Liver (tissue), 9 donors: ENCODE measurements around the gene KCNQ1. TPM values are rescaled to one million over a fixed set of nuclear protein-coding genes. Genes with fewer than 3 reads are reported as not detected.

ENCODE experiments used
- DNase-seq: peaks from one replicate; pipeline ENCODE4 v3.0.0-alpha.2; 2017; ENCODE audit warnings: low spot score
- H3K27ac ChIP-seq, 2 donors: one replicate each; pipeline ENCODE4 v1.7.0; 2013; ENCODE audit warnings: inconsistent platforms in 2 of 2, low read length in 2 of 2, control low read depth in 1 of 2, low read depth in 1 of 2, mild to moderate bottlenecking in 1 of 2
- H3K27me3 ChIP-seq, 4 donors: one replicate each; pipeline versions ENCODE4 v1.6.1 to v1.7.0; 2013; ENCODE audit warnings: low read length in 3 of 4, inconsistent platforms in 1 of 4, mild to moderate bottlenecking in 1 of 4, moderate library complexity in 1 of 4; ENCODE audit not compliant: control insufficient read depth in 4 of 4, insufficient read depth in 4 of 4
- H3K36me3 ChIP-seq, 4 donors: one replicate each; pipeline versions ENCODE4 v1.6.1 to v1.7.0; 2013; ENCODE audit warnings: low read length in 3 of 4, mild to moderate bottlenecking in 3 of 4, low read depth in 1 of 4, moderate library complexity in 1 of 4; ENCODE audit not compliant: control insufficient read depth in 4 of 4, insufficient read depth in 3 of 4
- H3K4me1 ChIP-seq, 4 donors: one replicate each; pipeline versions ENCODE4 v1.6.1 to v1.7.0; 2013; ENCODE audit warnings: low read length in 3 of 4, mild to moderate bottlenecking in 3 of 4, moderate library complexity in 1 of 4; ENCODE audit not compliant: control insufficient read depth in 4 of 4, insufficient read depth in 4 of 4
- H3K4me3 ChIP-seq, 3 donors: one replicate each; pipeline versions ENCODE4 v1.6.1 to v1.7.0; 2013; ENCODE audit warnings: low read length in 3 of 3, control low read depth in 1 of 3, low read depth in 1 of 3, mild to moderate bottlenecking in 1 of 3
- H3K9ac ChIP-seq, 2 donors: one replicate each; pipeline ENCODE4 v1.7.0; 2013; ENCODE audit warnings: low read length in 2 of 2, mild to moderate bottlenecking in 2 of 2, moderate library complexity in 2 of 2, control low read depth in 1 of 2, low read depth in 1 of 2
- H3K9me3 ChIP-seq, 4 donors: one replicate each; pipeline versions ENCODE4 v1.6.1 to v1.7.0; 2013; ENCODE audit warnings: low read length in 3 of 4; ENCODE audit not compliant: control insufficient read depth in 4 of 4
- ATF3 ChIP-seq: IDR thresholded peaks from 2 replicates; pipeline ENCODE4 v1.6.1; 2016; ENCODE audit warnings: antibody characterized with exemption
- CTCF ChIP-seq: fragments of 150-350 bp; IDR thresholded peaks from 2 replicates; pipeline ENCODE4 v1.5.1; 2017; ENCODE audit warnings: improper control_type of control experiment, low read depth, low read length; ENCODE audit not compliant: missing input control
- EGR1 ChIP-seq, 2 donors: IDR thresholded peaks; 2 replicates each; pipeline ENCODE4 v1.6.1; 2016 to 2018; ENCODE audit warnings: antibody characterized with exemption in 2 of 2, low read depth in 2 of 2
- FOXA1 ChIP-seq: IDR thresholded peaks from 2 replicates; pipeline ENCODE4 v1.6.1; 2016; ENCODE audit warnings: antibody characterized with exemption
- FOXA2 ChIP-seq: IDR thresholded peaks from 2 replicates; pipeline ENCODE4 v1.6.1; 2016; ENCODE audit warnings: antibody characterized with exemption
- GABPA ChIP-seq, 2 donors: IDR thresholded peaks in 1 of 2; conservative IDR thresholded peaks in 1 of 2; 2 replicates each; pipeline ENCODE4 v1.6.1; 2016; ENCODE audit warnings: antibody characterized with exemption in 2 of 2, mild to moderate bottlenecking in 1 of 2, moderate library complexity in 1 of 2
- HNF4A ChIP-seq, 2 donors: conservative IDR thresholded peaks; 2 replicates each; pipeline ENCODE4 v1.6.1; 2016; ENCODE audit warnings: antibody characterized with exemption in 2 of 2, mild to moderate bottlenecking in 2 of 2
- HNF4G ChIP-seq: IDR thresholded peaks from 2 replicates; pipeline ENCODE4 v1.6.1; 2016; ENCODE audit warnings: antibody characterized with exemption
- JUND ChIP-seq, 2 donors: IDR thresholded peaks; 2 replicates each; pipeline ENCODE4 v1.6.1; 2016; ENCODE audit warnings: antibody characterized with exemption in 2 of 2
- MAX ChIP-seq: IDR thresholded peaks from 2 replicates; pipeline ENCODE4 v1.6.1; 2016; ENCODE audit warnings: antibody characterized with exemption
- NR2F2 ChIP-seq: IDR thresholded peaks from 2 replicates; pipeline ENCODE4 v1.6.1; 2016; ENCODE audit warnings: antibody characterized with exemption
- RAD21 ChIP-seq, 2 donors: IDR thresholded peaks; 2 replicates each; pipeline ENCODE4 v1.6.1; 2016; ENCODE audit warnings: antibody characterized with exemption in 2 of 2, mild to moderate bottlenecking in 2 of 2
- REST ChIP-seq: IDR thresholded peaks from 2 replicates; pipeline ENCODE4 v1.6.1; 2016; ENCODE audit warnings: antibody characterized with exemption, mild to moderate bottlenecking
- RXRA ChIP-seq, 2 donors: IDR thresholded peaks; 2 replicates each; pipeline ENCODE4 v1.6.1; 2017 to 2018; ENCODE audit warnings: antibody characterized with exemption in 2 of 2, mild to moderate bottlenecking in 1 of 2
- SP1 ChIP-seq: IDR thresholded peaks from 2 replicates; pipeline ENCODE4 v1.6.1; 2018; ENCODE audit warnings: antibody characterized with exemption, mild to moderate bottlenecking
- TAF1 ChIP-seq: conservative IDR thresholded peaks from 2 replicates; pipeline ENCODE4 v1.6.1; 2016; ENCODE audit warnings: antibody characterized with exemption, mild to moderate bottlenecking
- YY1 ChIP-seq: IDR thresholded peaks from 2 replicates; pipeline ENCODE4 v1.6.1; 2016; ENCODE audit warnings: antibody characterized with exemption, mild to moderate bottlenecking
- ZBTB33 ChIP-seq: IDR thresholded peaks from 2 replicates; pipeline ENCODE4 v1.6.1; 2016; ENCODE audit warnings: antibody characterized with exemption
- WGBS: extraction: QIAGEN DNeasy Blood & Tissue Kit; methylation state at CpG from one replicate; pipeline ENCODE4 v1.1.7; 2013; 5-methylcytosine and 5-hydroxymethylcytosine counted together
- polyA plus RNA-seq, 2 donors: library from polyadenylated mRNA; stranded (reverse) in 1 of 2; unstranded in 1 of 2; fragments of 200-250 nt in 1 of 2; fragments of >200 nt in 1 of 2; fragmentation: Nextera tagmentation in 1 of 2; extraction: Ambion mirVana in 1 of 2; gene quantifications; one replicate each; pipeline versions ENCODE4 v1.2.1 to v1.2.3, GENCODE V29; 2013 to 2015
- total RNA-seq, 2 donors: library from RNA; depleted of rRNA; stranded (reverse); fragments of >200 nt; gene quantifications; one replicate each; pipeline ENCODE4 v1.2.3, GENCODE V29; 2014
- donor health status: healthy.
- donor health status: healthy.
- donor health status: healthy.
- donor health status: healthy.
- donor health status: healthy.

KCNQ1 gene
- total and polyA plus RNA-seq, 4 donors: 0.31 to 2.2 (median 1.5) TPM

GRCh38 chr11:2517386-2518064, 72.7 kb downstream of the KCNQ1 start:
- Histone ChIP-seq H3K27me3 (no peaks in the 10 kb centered on the region), H3K36me3 (peaks cover 0 to 2% (median 0%) of the 10 kb centered on the region in 4 donors), H3K4me3 (no peak overlapping the region), H3K9me3 (no peaks in the 10 kb centered on the region), H3K4me1 (no peaks in the 10 kb centered on the region), H3K9ac (no peak overlapping the region), H3K27ac (no peak overlapping the region)
- DNase-seq: peak; percentile 10
- no peak for TF ChIP-seq GABPA (IDR thresholded peaks at IDR 0.05 in 1 of 2, conservative IDR thresholded peaks at IDR 0.05 in 1 of 2)
- TF ChIP-seq ATF3: no peak
- no peak for TF ChIP-seq NR2F2
- no peak for TF ChIP-seq HNF4G
- TF ChIP-seq CTCF: no peak
- no peak for TF ChIP-seq RAD21 (IDR thresholded peaks at IDR 0.05)
- no peak for TF ChIP-seq EGR1 (IDR thresholded peaks at IDR 0.05; ENCODE audit: low read depth in 2 of 2)
- TF ChIP-seq YY1: no peak
- 87% methylated on average over 26 of the region's 26 CpGs for WGBS

- DNase-seq: peak; percentile 28
- Histone ChIP-seq H3K27ac (no peak overlapping the region), H3K4me3 (no peak overlapping the region), H3K36me3 (peaks cover 0 to 2% (median 0%) of the 10 kb centered on the region in 4 donors), H3K4me1 (no peaks in the 10 kb centered on the region), H3K27me3 (no peaks in the 10 kb centered on the region), H3K9me3 (no peaks in the 10 kb centered on the region), H3K9ac (no peak overlapping the region)
- 95% methylated on average over 24 of the region's 24 CpGs for WGBS
- TF ChIP-seq REST (no peak), SP1 (no peak), ATF3 (no peak), TAF1 (no peak), FOXA1 (no peak), RAD21 (IDR thresholded peaks at IDR 0.05) (no peak), JUND (IDR thresholded peaks at IDR 0.05) (no peak), HNF4A (conservative IDR thresholded peaks at IDR 0.05) (no peak), YY1 (no peak), HNF4G (no peak), MAX (no peak), FOXA2 (no peak), CTCF (no peak), EGR1 (IDR thresholded peaks at IDR 0.05; ENCODE audit: low read depth in 2 of 2) (no peak), NR2F2 (no peak), RXRA (IDR thresholded peaks at IDR 0.05) (no peak), ZBTB33 (no peak)
These were observed 73.5 kb downstream of the KCNQ1 start for GRCh38 chr11:2518111-2518982.
